Liver (tissue), 9 donors: ENCODE measurements around the gene PEAR1. TPM values are rescaled to one million over a fixed set of nuclear protein-coding genes. Genes with fewer than 3 reads are reported as not detected.

Experiments used
- DNase-seq: peaks from one replicate; pipeline ENCODE4 v3.0.0-alpha.2; 2017; ENCODE audit warnings: low spot score
- H3K27ac ChIP-seq, 2 donors: one replicate each; pipeline ENCODE4 v1.7.0; 2013; ENCODE audit warnings: inconsistent platforms in 2 of 2, low read length in 2 of 2, control low read depth in 1 of 2, low read depth in 1 of 2, mild to moderate bottlenecking in 1 of 2
- H3K27me3 ChIP-seq, 4 donors: one replicate each; pipeline versions ENCODE4 v1.6.1 to v1.7.0; 2013; ENCODE audit warnings: low read length in 3 of 4, inconsistent platforms in 1 of 4, mild to moderate bottlenecking in 1 of 4, moderate library complexity in 1 of 4; ENCODE audit not compliant: control insufficient read depth in 4 of 4, insufficient read depth in 4 of 4
- H3K36me3 ChIP-seq, 4 donors: one replicate each; pipeline versions ENCODE4 v1.6.1 to v1.7.0; 2013; ENCODE audit warnings: low read length in 3 of 4, mild to moderate bottlenecking in 3 of 4, low read depth in 1 of 4, moderate library complexity in 1 of 4; ENCODE audit not compliant: control insufficient read depth in 4 of 4, insufficient read depth in 3 of 4
- H3K4me1 ChIP-seq, 4 donors: one replicate each; pipeline versions ENCODE4 v1.6.1 to v1.7.0; 2013; ENCODE audit warnings: low read length in 3 of 4, mild to moderate bottlenecking in 3 of 4, moderate library complexity in 1 of 4; ENCODE audit not compliant: control insufficient read depth in 4 of 4, insufficient read depth in 4 of 4
- H3K4me3 ChIP-seq, 3 donors: one replicate each; pipeline versions ENCODE4 v1.6.1 to v1.7.0; 2013; ENCODE audit warnings: low read length in 3 of 3, control low read depth in 1 of 3, low read depth in 1 of 3, mild to moderate bottlenecking in 1 of 3
- H3K9ac ChIP-seq, 2 donors: one replicate each; pipeline ENCODE4 v1.7.0; 2013; ENCODE audit warnings: low read length in 2 of 2, mild to moderate bottlenecking in 2 of 2, moderate library complexity in 2 of 2, control low read depth in 1 of 2, low read depth in 1 of 2
- H3K9me3 ChIP-seq, 4 donors: one replicate each; pipeline versions ENCODE4 v1.6.1 to v1.7.0; 2013; ENCODE audit warnings: low read length in 3 of 4; ENCODE audit not compliant: control insufficient read depth in 4 of 4
- EGR1 ChIP-seq, 2 donors: IDR thresholded peaks; 2 replicates each; pipeline ENCODE4 v1.6.1; 2016 to 2018; ENCODE audit warnings: antibody characterized with exemption in 2 of 2, low read depth in 2 of 2
- FOXA1 ChIP-seq: IDR thresholded peaks from 2 replicates; pipeline ENCODE4 v1.6.1; 2016; ENCODE audit warnings: antibody characterized with exemption
- FOXA2 ChIP-seq: IDR thresholded peaks from 2 replicates; pipeline ENCODE4 v1.6.1; 2016; ENCODE audit warnings: antibody characterized with exemption
- HNF4A ChIP-seq, 2 donors: conservative IDR thresholded peaks; 2 replicates each; pipeline ENCODE4 v1.6.1; 2016; ENCODE audit warnings: antibody characterized with exemption in 2 of 2, mild to moderate bottlenecking in 2 of 2
- HNF4G ChIP-seq: IDR thresholded peaks from 2 replicates; pipeline ENCODE4 v1.6.1; 2016; ENCODE audit warnings: antibody characterized with exemption
- JUND ChIP-seq, 2 donors: IDR thresholded peaks; 2 replicates each; pipeline ENCODE4 v1.6.1; 2016; ENCODE audit warnings: antibody characterized with exemption in 2 of 2
- MAX ChIP-seq: IDR thresholded peaks from 2 replicates; pipeline ENCODE4 v1.6.1; 2016; ENCODE audit warnings: antibody characterized with exemption
- NR2F2 ChIP-seq: IDR thresholded peaks from 2 replicates; pipeline ENCODE4 v1.6.1; 2016; ENCODE audit warnings: antibody characterized with exemption
- RAD21 ChIP-seq, 2 donors: IDR thresholded peaks; 2 replicates each; pipeline ENCODE4 v1.6.1; 2016; ENCODE audit warnings: antibody characterized with exemption in 2 of 2, mild to moderate bottlenecking in 2 of 2
- REST ChIP-seq: IDR thresholded peaks from 2 replicates; pipeline ENCODE4 v1.6.1; 2016; ENCODE audit warnings: antibody characterized with exemption, mild to moderate bottlenecking
- RXRA ChIP-seq, 2 donors: IDR thresholded peaks; 2 replicates each; pipeline ENCODE4 v1.6.1; 2017 to 2018; ENCODE audit warnings: antibody characterized with exemption in 2 of 2, mild to moderate bottlenecking in 1 of 2
- SP1 ChIP-seq: IDR thresholded peaks from 2 replicates; pipeline ENCODE4 v1.6.1; 2018; ENCODE audit warnings: antibody characterized with exemption, mild to moderate bottlenecking
- TAF1 ChIP-seq: conservative IDR thresholded peaks from 2 replicates; pipeline ENCODE4 v1.6.1; 2016; ENCODE audit warnings: antibody characterized with exemption, mild to moderate bottlenecking
- ZBTB33 ChIP-seq: IDR thresholded peaks from 2 replicates; pipeline ENCODE4 v1.6.1; 2016; ENCODE audit warnings: antibody characterized with exemption
- WGBS: extraction: QIAGEN DNeasy Blood & Tissue Kit; methylation state at CpG from one replicate; pipeline ENCODE4 v1.1.7; 2013; 5-methylcytosine and 5-hydroxymethylcytosine counted together
- polyA plus RNA-seq, 2 donors: library from polyadenylated mRNA; stranded (reverse) in 1 of 2; unstranded in 1 of 2; fragments of 200-250 nt in 1 of 2; fragments of >200 nt in 1 of 2; fragmentation: Nextera tagmentation in 1 of 2; extraction: Ambion mirVana in 1 of 2; gene quantifications; one replicate each; pipeline versions ENCODE4 v1.2.1 to v1.2.3, GENCODE V29; 2013 to 2015
- total RNA-seq, 2 donors: library from RNA; depleted of rRNA; stranded (reverse); fragments of >200 nt; gene quantifications; one replicate each; pipeline ENCODE4 v1.2.3, GENCODE V29; 2014
- donor health status: healthy.
- donor health status: healthy.
- donor health status: healthy.
- donor health status: healthy.
- donor health status: healthy.

Gene PEAR1
- total and polyA plus RNA-seq, 4 donors = 2.1 to 4.4 (median 3.1) TPM

GRCh38 chr1:156865258-156865657 lies 28.3 kb upstream of the PEAR1 start:
- H3K36me3 ChIP-seq = no peaks in the 10 kb centered on the region
- H3K4me3 ChIP-seq = no peak overlapping the region
- TF ChIP-seq SP1 (no peak), RXRA (IDR thresholded peaks at IDR 0.05) (no peak), RAD21 (IDR thresholded peaks at IDR 0.05) (no peak), TAF1 (no peak), ZBTB33 (no peak), MAX (no peak), HNF4G (no peak), EGR1 (IDR thresholded peaks at IDR 0.05; ENCODE audit: low read depth in 2 of 2) (no peak), NR2F2 (no peak), FOXA1 (no peak), JUND (IDR thresholded peaks at IDR 0.05) (no peak), REST (no peak), HNF4A (conservative IDR thresholded peaks at IDR 0.05) (no peak)
- no peaks in the 10 kb centered on the region for H3K9me3 ChIP-seq
- WGBS = 75% methylated on average over 9 of the region's 9 CpGs
- H3K27ac ChIP-seq = no peak overlapping the region
- peaks cover 0 to 6% (median 3%) of the 10 kb centered on the region in 4 donors for H3K4me1 ChIP-seq
- DNase-seq = no peak
- peaks cover 0 to 13% (median 2%) of the 10 kb centered on the region in 4 donors for H3K27me3 ChIP-seq
- H3K9ac ChIP-seq = no peak overlapping the region

GRCh38 chr1:156865865-156866248 lies 27.7 kb upstream of the PEAR1 start:
- no peaks in the 10 kb centered on the region for H3K9me3 ChIP-seq
- H3K27me3 ChIP-seq = peaks cover 0 to 13% (median 1%) of the 10 kb centered on the region in 4 donors
- TF ChIP-seq TAF1 (no peak), REST (no peak), HNF4A (conservative IDR thresholded peaks at IDR 0.05) (no peak), FOXA2 (no peak), RXRA (IDR thresholded peaks at IDR 0.05) (no peak), NR2F2 (no peak)
- DNase-seq = no peak
- H3K27ac ChIP-seq = no peak overlapping the region
- 78% methylated on average over 4 of the region's 4 CpGs for WGBS
- peaks cover 0 to under 1% (median 0%) of the 10 kb centered on the region in 4 donors for H3K4me1 ChIP-seq
- no peaks in the 10 kb centered on the region for H3K36me3 ChIP-seq
- no peak overlapping the region for H3K9ac ChIP-seq
- H3K4me3 ChIP-seq = no peak overlapping the region
